Measurements from ENCODE around the gene PRTFDC1. TPM values are rescaled to one million over a fixed set of nuclear protein-coding genes. Genes with fewer than 3 reads are reported as not detected.

PRTFDC1 gene
- total RNA-seq, 1 experiment from 2014 or later: 83.2 TPM

DNA sequence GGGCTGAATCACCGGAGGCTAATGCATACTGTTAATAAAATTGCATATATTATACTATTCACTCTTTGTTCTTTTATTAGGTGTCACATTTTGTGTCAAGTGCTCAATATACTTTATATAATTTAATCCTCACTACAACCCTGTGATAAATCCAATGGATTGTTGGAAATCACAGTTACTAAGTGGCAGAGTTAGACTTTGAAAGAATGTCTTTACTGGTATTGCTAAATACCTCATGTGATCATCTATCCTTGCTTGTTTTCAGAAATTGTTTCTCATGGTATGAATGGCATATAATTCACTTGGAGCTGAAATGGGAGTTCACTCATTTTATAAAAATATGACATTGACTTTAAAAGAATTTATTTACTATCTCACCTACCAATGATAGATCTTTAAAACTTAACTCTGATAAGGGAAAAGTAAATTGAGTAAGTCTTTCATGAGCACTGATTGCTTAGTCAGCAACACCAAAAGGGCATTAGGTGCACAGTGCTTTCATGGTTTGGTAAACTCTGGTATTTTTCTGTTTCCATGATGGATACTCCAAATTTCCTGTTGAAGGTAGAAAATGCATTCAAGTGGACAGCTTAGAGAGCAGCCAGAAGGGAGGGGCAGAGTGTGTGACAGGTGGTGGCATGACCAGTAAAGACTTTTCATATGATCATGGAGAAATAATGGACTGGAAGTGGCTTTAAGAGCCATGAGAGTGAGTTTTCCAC, 41.0 kb upstream of the PRTFDC1 start:
- TF ChIP-seq, protein P1, sequence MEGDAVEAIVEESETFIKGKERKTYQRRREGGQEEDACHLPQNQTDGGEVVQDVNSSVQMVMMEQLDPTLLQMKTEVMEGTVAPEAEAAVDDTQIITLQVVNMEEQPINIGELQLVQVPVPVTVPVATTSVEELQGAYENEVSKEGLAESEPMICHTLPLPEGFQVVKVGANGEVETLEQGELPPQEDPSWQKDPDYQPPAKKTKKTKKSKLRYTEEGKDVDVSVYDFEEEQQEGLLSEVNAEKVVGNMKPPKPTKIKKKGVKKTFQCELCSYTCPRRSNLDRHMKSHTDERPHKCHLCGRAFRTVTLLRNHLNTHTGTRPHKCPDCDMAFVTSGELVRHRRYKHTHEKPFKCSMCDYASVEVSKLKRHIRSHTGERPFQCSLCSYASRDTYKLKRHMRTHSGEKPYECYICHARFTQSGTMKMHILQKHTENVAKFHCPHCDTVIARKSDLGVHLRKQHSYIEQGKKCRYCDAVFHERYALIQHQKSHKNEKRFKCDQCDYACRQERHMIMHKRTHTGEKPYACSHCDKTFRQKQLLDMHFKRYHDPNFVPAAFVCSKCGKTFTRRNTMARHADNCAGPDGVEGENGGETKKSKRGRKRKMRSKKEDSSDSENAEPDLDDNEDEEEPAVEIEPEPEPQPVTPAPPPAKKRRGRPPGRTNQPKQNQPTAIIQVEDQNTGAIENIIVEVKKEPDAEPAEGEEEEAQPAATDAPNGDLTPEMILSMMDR (IDR thresholded peaks at IDR 0.05; ENCODE audit: insufficient read depth in 1 of 2, low read depth in 1 of 2, low read length in 1 of 2, severe bottlenecking in 1 of 2, unreplicated experiment in 1 of 2): no peak
- DNase-seq: no peak
- intact Hi-C loops (cut with micrococcal nuclease; ENCODE audit: unreplicated experiment): no loop called here
- Histone ChIP-seq H3K36me3 (ENCODE audit: control insufficient read depth, insufficient read depth, low read length) (no peaks in the 10 kb centered on the region), H3K4me3 (ENCODE audit: low read depth, low read length) (no peak overlapping the region), H3K27me3 (replicated peaks; ENCODE audit: control insufficient read depth, insufficient read depth, low read length) (no peaks in the 10 kb centered on the region), H3K4me1 (no peaks in the 10 kb centered on the region), H3K9me3 (no peaks in the 10 kb centered on the region)
- Mint-ChIP-seq H3K36me3 (ENCODE audit: insufficient read depth, unreplicated experiment) (no peaks in the 10 kb centered on the region), H3K4me3 (ENCODE audit: unreplicated experiment) (no peak overlapping the region), H3K9me3 (ENCODE audit: unreplicated experiment) (no peaks in the 10 kb centered on the region), H3K4me1 (ENCODE audit: low read depth, unreplicated experiment) (no peaks in the 10 kb centered on the region), H3K27me3 (ENCODE audit: insufficient read depth, unreplicated experiment) (no peaks in the 10 kb centered on the region), H3K27ac (ENCODE audit: unreplicated experiment) (no peak overlapping the region)
- POLR2A ChIA-PET: no interaction called here
- CTCF ChIA-PET: no interaction called here
- BruUV-seq (replicated peaks): no TSS peak

DNA sequence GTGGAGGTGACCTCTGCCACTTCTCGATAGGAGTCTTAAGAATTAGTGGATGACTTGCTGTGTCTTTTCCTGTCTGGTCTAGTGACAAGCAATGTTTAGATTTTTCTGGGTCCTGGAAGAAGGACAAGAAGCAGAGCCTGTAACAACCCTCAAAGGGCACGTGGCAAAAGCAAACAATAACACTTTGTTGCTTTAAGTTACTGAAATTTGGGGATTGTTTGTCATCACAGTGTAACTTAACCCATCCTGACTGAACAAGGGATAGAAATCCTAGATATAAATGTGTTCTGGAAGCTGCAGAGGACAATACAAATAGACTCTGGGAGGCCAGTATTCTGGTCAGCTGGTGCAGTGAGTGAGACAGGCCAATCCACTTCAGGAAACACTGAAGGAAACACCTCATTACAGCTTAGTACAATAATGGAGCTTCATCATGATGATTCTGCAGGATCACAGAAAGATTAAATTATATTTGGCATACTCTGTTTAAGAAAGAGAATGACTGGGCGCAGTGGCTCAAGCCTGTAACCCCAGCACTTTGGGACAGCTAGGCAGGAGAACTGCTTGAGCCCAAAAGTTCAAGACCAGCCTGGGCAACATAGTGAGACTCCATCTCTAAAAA, 40.2 kb upstream of the PRTFDC1 start:
- TF ChIP-seq, protein P1 (IDR thresholded peaks at IDR 0.05; ENCODE audit: insufficient read depth in 1 of 2, low read depth in 1 of 2, low read length in 1 of 2, severe bottlenecking in 1 of 2, unreplicated experiment in 1 of 2): no peak
- H3K4me3 ChIP-seq (ENCODE audit: low read depth, low read length): no peak overlapping the region
- Mint-ChIP-seq H3K27ac (ENCODE audit: unreplicated experiment) (no peak overlapping the region), H3K27me3 (ENCODE audit: insufficient read depth, unreplicated experiment) (no peaks in the 10 kb centered on the region), H3K36me3 (ENCODE audit: insufficient read depth, unreplicated experiment) (no peaks in the 10 kb centered on the region), H3K9me3 (ENCODE audit: unreplicated experiment) (no peaks in the 10 kb centered on the region), H3K4me3 (ENCODE audit: unreplicated experiment) (no peak overlapping the region), H3K4me1 (ENCODE audit: low read depth, unreplicated experiment) (no peaks in the 10 kb centered on the region)
- H3K36me3 ChIP-seq (ENCODE audit: control insufficient read depth, insufficient read depth, low read length): no peaks in the 10 kb centered on the region
- no TSS peak for BruUV-seq (replicated peaks)
- no peaks in the 10 kb centered on the region for H3K27me3 ChIP-seq (replicated peaks; ENCODE audit: control insufficient read depth, insufficient read depth, low read length)
- CTCF ChIA-PET: interaction anchor here (0.7 kb wide), 1 partner anchor 30 kb away, joined by 3 read pairs; no protein-coding TSS in a partner anchor
- H3K9me3 ChIP-seq: no peaks in the 10 kb centered on the region
- POLR2A ChIA-PET: no interaction called here
- intact Hi-C loops (cut with micrococcal nuclease; ENCODE audit: unreplicated experiment): no loop called here
- no peaks in the 10 kb centered on the region for H3K4me1 ChIP-seq
- DNase-seq: no peak

DNA sequence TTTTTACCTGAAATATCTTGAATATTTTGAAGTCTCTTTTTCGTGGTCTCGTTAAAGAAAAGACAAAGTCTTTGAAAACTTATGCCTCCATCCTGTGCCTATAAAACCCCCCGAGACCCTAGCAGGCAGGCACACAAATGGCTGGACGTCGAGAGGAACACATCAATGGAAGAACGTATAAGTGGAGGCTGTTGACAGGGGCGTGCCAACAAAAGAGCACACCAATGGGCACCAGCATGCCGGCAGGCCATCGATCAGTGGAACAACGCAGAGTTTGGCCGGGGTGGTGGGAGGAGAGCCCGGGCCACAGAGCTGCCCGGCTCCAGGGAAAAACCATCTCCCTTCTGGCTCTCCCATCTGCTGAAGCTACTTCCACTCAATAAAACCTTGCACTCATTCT, 38.9 kb upstream of the PRTFDC1 start:
- Histone ChIP-seq H3K27me3 (replicated peaks; ENCODE audit: control insufficient read depth, insufficient read depth, low read length) (no peaks in the 10 kb centered on the region), H3K4me3 (ENCODE audit: low read depth, low read length) (no peak overlapping the region), H3K4me1 (no peaks in the 10 kb centered on the region), H3K36me3 (ENCODE audit: control insufficient read depth, insufficient read depth, low read length) (no peaks in the 10 kb centered on the region), H3K9me3 (no peaks in the 10 kb centered on the region)
- no peaks in the 10 kb centered on the region for H3K4me1 Mint-ChIP-seq (ENCODE audit: low read depth, unreplicated experiment)
- intact Hi-C loops (cut with micrococcal nuclease; ENCODE audit: unreplicated experiment): no loop called here
- DNase-seq: no peak
- POLR2A ChIA-PET: no interaction called here
- H3K27ac Mint-ChIP-seq (ENCODE audit: unreplicated experiment): no peak overlapping the region
- CTCF ChIA-PET: interaction anchor here (0.8 kb wide), 1 partner anchor 347 kb away, joined by 3 read pairs; no protein-coding TSS in a partner anchor
- no peaks in the 10 kb centered on the region for H3K27me3 Mint-ChIP-seq (ENCODE audit: insufficient read depth, unreplicated experiment)
- H3K36me3 Mint-ChIP-seq (ENCODE audit: insufficient read depth, unreplicated experiment): no peaks in the 10 kb centered on the region
- H3K9me3 Mint-ChIP-seq (ENCODE audit: unreplicated experiment): no peaks in the 10 kb centered on the region
- H3K4me3 Mint-ChIP-seq (ENCODE audit: unreplicated experiment): no peak overlapping the region
- no TSS peak for BruUV-seq (replicated peaks)
- TF ChIP-seq, protein P1 (IDR thresholded peaks at IDR 0.05; ENCODE audit: insufficient read depth in 1 of 2, low read depth in 1 of 2, low read length in 1 of 2, severe bottlenecking in 1 of 2, unreplicated experiment in 1 of 2): no peak

Measured in Caco-2 (cell line).